HG03060 (cell line): ENCODE measurements around the gene VAT1L.

Source experiments
- ATAC-seq: cut with Tn5 transposase; IDR thresholded peaks from one replicate; pipeline ENCODE4 v1.9.1; 2021; ENCODE audit warnings: low read depth, moderate number of reproducible peaks; ENCODE audit not compliant: unreplicated experiment

The VAT1L gene

GRCh38 chr16:77898671-77899211, 110.4 kb downstream of the VAT1L start:
- no peak for ATAC-seq

DNA sequence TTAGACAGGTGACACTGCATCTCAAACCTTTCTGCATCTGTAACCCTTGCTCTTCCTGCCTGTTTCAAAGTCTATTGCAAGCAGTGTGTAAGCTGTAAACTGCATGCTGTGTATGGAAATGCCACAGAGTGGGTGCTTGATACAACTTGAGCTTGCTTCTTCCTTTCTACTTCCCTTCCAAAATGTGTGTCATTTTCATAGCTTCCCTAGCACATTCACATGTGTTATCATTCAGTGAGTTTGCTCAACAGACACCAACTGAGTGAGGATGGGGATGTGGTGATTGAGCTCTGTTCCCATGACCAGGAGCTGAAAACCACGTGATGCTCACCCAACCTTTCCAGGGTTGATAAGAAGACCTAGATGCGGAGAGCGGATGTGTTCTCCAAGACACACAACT, 111.1 kb downstream of the VAT1L start:
- ATAC-seq, result no peak

GRCh38 chr16:77905374-77905920, 117.1 kb downstream of the VAT1L start:
- ATAC-seq, result no peak

DNA sequence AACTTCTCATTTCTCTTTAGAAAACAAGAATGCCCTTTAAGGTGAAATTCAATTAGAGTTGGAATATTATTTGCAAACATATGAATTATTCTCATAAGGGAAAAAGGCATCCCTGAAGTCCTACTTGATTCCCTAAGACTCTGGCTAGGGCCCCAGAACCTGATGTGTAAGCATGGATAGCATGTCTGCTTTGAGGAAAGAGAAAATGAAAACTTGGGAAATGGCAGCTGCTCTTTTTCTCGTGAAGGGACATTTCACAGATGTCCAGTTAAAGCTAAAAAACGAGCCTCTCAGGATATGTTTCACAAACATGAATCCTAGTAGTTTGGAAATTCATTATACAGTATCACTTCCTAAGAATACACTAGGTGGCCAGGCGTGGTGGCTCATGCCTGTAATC, 121.7 kb downstream of the VAT1L start:
- no peak for ATAC-seq

DNA sequence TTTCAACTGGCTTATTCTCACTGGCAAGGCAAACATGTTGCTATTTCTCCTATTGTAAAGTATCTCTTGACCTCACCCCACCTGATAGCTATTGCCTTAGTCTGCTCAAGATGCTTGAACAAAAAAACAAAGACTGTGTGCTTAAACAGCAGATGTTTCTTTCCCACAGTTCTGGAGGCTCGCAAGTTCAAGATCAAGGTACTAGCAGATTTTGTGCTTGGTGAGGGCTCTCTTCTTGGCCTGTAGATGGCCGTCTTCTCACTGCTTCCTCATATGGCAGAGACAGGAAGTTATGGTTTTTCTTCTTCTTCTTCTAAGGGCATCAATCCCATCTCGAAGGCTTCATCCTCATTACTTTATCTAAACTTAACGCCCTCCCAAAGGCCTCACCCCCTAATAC, 124.3 kb downstream of the VAT1L start:
- ATAC-seq, result no peak

DNA sequence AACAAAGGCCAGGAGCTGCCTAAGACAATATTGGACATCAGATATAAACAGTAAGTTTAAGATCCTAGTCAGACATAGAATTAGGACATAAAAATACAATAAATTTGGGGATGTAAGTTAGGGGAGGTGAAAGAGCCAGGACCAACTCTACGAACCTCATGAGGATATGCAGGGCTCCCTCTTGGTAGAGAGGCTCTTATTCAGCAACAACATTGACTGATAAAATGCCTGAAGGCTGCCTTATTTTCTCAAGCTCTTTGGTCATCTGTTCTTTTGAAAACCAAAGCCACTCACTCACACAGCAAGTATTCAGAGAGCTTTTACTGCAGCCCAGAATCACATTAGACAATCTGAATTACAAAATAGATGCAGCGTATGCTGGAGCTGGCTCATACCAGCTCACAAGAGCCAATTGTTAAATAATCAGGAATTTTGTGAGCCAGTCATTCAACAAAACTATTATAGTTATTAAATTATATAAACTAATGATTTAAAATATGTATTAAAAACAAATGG, 125.4 kb downstream of the VAT1L start:
- ATAC-seq, result no peak

DNA sequence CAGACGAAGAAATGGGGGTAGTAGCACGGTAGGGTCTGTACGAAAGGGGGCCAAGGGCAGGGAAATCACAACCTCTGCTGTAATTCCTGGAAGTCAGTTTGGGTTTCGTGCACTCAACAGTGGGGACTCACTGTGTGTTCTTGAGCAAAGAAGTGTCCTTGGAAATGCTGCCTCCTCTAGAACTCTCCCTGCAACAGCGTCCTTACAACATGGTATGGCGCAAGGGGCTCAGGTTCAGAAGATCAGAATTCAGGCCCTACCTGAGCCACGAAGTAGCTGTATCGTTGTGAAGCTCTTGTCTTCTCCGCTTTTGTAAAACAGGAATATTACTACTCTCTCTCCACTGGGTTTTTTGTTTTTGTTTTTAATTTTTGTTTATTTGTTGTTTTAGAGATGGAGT, 127.7 kb downstream of the VAT1L start:
- no peak for ATAC-seq

GRCh38 chr16:77917971-77918370, 129.6 kb downstream of the VAT1L start:
- ATAC-seq, result no peak

DNA sequence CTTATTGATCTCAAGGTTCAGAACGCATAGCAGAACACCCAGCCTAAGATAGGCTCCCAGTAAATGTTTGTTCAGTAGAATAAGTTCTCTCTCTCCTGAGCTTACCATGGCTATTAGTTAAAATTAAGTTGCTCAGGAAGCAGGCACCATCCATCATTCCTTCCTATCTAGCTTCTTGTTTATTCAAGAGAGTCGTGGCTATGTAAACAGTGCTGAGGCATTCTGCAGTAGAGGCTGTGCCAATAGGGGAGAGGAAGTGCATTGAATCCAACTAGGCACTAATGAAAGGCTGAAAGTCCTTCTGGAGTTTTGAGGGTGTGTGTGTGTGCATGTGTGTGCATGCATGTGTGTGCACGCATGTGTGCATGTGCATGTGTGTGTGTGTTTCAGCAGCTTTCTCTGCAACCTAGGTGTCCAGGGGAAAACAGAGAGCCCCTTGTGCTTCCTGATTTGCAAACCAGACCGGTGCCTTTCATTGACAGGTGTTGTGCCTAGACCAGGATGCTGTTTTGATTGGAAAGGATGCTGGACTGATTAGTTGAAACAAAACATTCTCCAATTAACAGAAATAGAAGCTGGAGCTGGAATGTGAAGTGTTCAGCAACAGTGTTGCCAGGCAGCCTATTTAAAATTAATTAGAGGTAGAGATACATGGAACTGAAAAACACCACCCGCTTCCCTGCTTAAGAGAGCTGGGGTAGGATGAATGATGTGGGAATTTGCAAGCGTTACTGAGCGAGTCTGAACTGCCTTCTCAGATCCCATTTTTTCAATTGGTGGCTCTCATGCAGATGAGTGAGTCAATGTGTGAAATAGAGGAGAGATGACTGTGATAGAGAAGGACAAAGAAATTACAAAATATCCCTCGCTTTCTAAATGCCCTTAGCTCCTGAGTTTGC, 130.7 kb downstream of the VAT1L start:
- ATAC-seq, result no peak

DNA sequence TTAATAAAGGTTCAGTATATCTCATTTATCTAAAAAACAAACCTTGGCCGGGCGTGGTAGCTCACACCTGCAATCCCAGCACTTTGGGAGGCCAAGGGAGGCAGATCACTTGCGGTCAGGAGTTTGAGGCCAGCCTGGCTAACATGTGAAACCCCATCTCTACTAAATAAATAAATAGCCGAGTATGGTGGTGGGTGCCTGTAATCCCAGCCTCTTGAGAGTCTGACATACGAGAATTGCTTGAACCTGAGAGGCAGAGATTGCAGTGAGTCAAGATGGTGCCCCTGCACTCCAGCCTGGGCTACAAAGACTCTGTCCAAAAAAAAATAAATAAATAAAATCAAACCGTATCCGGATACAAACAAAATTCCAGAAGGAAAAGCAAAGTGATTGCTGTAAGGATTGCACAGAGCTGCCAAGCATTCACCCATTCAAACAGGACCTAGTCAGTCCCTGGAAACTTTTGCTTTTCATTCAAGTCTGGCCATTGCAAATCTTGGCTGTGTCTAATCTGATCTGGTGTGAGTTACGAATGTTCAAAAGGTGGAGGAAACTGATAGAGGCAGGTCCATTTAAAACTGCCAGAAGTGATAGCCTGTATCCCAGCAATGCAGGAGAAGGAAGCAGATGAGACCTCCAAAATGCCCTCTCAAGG, 131.5 kb downstream of the VAT1L start:
- no peak for ATAC-seq

DNA sequence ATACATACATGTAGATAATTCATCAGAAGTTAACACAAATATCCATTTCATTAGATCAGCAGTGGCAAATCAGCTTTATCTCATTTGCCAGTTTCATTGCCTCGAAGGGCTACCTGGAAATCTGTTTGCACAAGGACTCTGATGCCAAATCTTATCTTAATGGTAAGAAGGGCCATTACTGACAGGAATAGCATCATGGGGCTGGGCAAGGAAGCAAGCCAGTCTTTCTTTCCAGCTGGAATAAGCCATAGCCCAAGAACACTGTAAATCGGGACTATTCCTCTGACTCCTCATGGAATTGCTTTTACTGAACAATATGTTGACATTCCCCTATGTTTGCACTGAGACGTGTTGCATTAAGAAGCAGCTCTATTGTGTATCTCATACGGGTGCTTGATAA, 132.6 kb downstream of the VAT1L start:
- no peak for ATAC-seq

DNA sequence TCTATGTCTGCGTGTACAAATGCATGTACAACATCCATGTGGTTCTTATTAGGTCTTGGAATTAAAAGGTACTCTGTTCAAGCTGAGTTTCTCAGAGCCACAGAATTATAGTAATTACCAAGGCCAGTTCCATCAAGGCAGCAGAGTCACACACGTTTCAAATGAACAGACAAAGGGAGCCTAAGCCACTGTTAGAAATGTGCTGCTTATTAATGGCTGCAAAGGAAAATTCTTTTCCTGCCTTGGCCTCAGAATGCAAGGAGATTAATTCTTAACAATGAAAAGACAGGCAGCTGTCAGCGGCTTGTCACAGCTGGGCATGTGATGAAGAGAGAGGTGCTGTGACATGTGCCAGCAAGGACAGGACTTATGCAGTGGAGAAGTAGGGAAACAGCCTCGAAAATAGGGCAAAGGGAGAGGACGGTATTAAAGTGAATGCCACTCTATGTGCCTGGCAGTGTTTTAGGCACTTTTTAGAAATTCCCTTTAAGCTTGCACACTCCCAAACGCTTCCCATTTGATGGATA, 133.9 kb downstream of the VAT1L start:
- no peak for ATAC-seq

DNA sequence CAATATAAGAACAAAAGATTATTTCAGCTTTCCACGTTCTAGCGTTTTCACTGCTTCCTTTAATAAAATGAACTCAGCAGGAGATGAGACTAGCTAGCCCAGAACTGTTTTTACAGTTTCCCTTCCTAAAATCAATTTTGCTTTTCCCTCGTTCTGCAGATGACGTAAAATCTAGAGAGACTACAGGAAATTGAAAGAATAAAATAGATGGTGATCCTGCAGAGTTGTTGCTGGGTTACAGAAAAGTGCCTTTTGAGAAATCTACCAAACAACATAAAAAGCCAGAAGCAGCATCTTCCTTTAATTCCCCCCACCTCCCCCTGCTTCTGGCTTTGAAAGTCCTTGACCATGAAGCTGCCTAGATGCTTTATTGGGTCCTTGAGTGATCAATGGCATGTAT, 137.2 kb downstream of the VAT1L start:
- ATAC-seq, result no peak

GRCh38 chr16:77928096-77928495, 139.7 kb downstream of the VAT1L start:
- ATAC-seq, result no peak

- no peak for ATAC-seq
Measured at GRCh38 chr16:77929004-77929403, 140.6 kb downstream of the VAT1L start.

DNA sequence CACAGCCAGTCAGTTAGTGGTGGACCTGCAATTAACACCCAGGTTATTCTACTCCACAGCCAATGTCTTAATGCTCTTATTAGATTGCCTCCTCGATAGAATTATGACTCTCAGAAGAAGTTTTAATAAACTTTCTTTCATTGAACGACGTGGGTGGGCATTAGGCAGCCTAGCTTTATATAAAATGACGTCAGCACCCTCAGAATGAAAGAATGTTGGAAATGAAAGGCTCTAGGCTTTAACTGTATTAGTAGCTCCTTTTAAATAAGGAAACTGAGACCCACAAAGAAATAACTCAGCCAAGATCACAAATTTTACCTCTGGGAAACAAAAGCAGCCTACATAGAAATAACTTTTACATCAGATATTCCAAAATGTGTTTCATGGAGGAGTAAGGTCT, 142.7 kb downstream of the VAT1L start:
- no peak for ATAC-seq

GRCh38 chr16:77937473-77938149, 149.2 kb downstream of the VAT1L start:
- no peak for ATAC-seq

DNA sequence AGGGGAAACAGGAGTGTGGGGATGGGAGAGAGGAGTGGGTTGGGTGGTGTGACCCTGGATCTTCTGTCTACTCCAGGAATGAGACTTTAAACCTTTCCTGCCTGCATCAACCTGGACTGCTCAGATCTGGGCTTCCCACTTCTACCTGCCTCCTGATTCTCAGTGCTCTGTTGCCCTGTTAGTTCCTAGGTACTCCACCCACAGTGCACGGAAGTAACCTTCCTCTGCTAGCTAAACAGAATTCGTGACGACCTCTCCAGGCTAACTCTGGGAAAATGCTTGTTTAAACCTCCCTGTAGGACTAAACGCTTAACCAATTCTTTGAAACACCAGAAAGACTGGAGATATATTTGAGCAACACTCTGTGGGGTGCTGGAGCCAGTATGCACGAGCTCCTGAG, 150.5 kb downstream of the VAT1L start:
- no peak for ATAC-seq

- ATAC-seq, result no peak
Measured at GRCh38 chr16:77939968-77940367, 151.6 kb downstream of the VAT1L start.

DNA sequence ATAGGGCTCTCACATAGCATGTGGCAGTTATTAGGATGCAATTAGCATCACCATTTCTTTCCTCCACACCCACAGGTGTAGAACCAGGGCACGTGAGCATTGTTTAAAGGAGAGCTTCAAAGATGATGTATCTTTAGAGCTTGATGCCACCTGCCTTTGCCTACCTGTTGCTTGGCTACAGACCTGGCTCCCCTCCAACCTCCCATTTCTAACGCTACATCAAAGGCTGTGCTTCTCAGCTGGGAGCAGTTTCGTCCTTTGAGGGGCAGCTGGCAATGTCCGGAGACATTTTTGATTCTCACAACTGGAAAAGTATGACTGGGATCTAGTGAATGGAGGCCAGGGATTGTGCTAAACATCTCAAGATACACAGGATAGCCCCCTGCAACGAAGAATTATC, 155.4 kb downstream of the VAT1L start:
- no peak for ATAC-seq
